COLO829 (cell line): ENCODE results near the gene TMSB15A.
"Not testable (repeated sequence)": the region's sequence is repeated elsewhere in the genome, so short reads cannot be mapped to it uniquely, and the experiment has no call there.

ENCODE experiments used
- DNase-seq: peaks from one replicate; pipeline ENCODE4 v3.0.0; 2012; ENCODE audit warnings: low spot score

Gene TMSB15A

DNA sequence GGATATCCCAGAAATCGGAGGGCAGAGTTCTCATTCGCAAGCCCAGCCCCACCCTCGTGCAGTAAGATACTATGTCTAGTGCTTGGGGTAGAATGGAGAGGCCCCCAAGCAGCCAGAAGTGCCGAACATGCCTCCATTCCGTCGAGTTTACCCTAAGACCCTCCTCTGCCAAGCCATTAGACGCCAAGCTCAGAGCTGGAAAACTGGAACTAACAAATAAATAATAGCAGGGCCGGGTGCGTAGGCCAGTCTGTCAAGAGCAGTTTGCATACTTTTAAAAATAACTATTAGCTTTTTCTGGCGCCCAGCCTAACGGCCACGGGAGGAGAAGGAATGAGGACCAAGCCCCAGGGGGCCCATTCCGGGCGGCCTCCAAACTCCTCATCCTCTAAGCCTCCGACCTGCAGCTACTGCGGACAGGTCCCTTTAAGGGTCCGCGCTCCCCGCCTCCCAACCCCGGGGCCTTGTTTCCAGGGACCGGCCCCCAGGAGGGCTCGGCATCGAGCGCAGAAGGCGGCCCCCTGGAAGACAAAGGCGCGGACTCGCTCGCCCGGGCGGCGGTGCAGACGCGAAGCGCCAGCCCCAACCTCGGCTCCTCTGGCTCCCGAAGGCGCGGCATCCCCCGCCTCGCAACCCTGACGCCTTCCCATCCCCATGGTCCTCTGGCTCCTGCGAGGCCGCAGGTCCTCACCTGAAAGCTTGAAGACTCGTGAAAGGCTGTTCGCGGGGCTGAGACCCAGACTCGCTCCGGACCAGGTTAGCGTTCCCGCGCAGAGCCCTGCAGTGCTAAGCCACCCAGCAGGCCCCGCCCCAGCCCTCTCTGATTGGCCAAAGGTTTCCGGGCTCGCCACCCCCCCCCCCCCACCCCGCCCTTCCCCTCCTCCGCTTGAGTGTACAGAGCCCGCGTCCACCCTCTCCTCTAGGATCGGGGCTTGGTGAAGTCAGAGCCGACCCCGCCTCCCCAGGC is at the start of gene TMSB15A:
Gene TMSB15A (minus strand): TSS at position 765 of the 967 bp plus-strand sequence.
- DNase-seq, result peak; percentile 60

DNA sequence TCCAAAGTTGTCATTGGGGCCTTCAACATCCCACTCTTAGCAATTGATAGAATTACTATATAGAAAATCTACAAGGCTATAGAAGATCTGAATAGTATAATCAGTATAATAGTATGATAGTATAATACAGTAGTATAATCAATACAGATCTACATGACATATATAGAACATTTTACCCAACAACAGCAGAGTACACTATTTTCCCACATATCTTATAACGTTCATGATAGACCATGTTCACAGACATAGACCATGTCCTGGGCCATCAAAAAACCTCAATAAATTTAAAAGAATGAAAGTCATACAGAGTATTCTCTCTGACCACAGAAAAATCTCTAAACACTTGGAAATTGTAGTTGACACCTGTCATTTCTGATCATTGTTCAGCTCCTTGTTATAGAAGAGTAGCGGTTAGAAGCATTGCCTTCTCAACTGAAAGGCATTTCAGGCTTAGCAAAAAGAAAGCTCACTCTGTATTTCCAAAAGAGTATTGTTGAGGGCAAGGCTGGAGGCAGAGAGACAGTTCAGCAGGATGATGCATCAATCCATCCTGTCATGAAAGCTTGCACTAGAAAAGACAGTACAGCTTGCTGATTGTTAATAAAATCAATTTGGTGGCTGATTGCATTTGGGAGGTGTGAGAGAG is 44.0 kb upstream of the TMSB15A start:
- DNase-seq, result no peak

DNA sequence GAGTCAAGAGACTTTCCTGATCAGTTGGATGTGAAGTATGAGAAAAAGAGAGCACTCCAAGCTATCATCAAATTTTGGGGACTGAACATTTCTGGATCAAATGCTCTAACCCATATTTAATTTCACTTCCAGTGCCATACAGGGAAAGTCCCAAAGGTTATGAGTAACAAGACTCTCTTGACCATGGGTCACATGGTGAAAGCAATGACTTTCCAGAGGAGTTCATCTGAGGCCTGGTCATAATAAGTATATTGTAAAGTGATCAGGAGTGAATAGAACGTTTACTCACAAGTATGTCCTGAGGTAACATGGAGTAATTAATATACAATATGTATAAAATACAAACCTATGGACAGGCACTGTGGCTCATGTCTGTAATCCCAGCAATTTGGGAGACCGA is 42.1 kb upstream of the TMSB15A start:
- no peak for DNase-seq

DNA sequence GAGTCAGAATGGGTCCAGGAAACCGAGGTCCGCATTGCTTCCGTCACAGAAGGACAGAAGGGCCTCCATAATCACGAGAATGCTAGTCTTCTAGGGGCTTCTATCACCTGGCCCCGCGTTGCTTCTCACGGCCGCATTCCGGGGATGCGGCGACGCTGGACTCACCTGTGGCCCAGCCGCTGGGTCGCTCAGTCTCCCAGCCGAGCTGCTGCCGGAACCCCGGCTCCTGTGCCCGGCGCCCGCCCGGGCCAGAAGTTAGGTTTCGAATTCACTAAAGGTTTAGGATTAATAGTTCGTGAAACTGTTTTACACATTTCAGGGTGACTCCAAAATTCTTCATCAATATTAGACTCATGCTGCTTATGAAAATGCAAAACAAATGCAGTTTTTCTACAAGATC is 31.7 kb upstream of the TMSB15A start:
- DNase-seq, result no peak

DNA sequence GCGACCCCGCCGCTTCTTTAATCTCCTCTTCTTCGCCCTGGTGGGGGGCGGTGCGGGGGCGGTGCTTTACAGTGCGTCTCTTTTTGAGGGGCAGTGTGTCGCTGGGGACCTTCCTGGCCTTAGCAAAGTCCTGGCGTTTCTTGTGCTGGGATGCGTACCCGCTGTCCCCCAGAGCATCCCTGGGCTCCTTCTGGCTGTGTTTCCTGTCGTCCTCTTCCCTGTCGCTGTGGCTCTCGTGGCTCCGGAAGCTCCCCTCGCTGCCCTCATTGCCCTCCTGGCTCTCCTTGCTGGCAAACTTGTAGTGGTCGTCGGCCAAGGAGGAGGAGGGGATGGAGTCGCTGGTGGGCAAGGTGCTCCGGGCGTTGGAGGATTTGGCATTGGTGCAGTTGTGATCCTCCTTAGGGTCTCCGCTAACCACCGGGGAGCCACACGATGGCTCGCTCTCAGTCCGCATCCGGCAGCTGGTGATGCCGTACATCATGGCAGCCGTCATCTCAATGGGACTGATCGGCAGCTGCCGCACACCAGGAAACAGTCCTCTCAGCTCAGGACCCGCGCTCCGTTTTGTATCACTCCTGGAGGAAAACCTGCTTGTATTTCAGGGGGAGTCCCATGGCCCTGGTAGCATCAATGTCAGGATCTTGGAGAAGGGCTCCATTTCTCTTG is 30.4 kb upstream of the TMSB15A start:
- no peak for DNase-seq

DNA sequence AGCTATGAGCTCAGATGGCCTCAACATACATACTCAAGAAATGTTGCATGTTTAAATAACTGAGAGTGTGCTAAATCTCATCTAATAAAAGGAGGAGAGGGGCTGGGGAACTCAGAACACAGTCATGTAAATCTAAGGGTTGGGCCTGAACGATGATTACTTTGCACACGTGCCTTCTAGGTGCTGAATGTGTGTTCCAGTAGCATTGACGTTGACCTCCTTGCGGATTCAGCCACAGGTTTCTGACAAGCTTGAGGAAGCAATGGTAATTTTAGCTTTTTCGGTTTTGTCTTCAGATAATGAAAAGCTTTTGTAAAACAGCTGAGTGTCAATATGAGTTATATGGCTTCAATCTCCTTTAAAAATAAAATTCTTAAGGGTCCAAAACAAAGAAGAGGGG is 29.6 kb upstream of the TMSB15A start:
- not testable (repeated sequence) for DNase-seq

DNA sequence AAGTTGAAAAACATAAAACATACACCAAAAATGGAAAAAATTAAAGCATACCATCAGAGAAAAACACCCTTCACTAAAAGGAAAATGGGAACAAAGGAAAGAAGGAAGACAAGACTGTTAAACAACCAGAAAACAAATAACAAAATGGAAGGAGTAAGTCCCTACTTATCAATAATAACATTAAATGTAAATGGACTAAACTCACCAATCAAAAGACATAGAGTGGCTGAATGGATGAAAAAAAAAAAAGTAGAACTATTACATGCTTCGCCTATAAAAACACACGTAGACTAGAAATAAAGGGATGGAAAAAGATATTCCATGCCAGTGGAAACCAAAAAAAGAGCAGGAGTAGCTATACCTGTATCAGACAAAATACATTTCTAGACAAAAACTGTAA is 19.4 kb upstream of the TMSB15A start:
- DNase-seq, result no peak

DNA sequence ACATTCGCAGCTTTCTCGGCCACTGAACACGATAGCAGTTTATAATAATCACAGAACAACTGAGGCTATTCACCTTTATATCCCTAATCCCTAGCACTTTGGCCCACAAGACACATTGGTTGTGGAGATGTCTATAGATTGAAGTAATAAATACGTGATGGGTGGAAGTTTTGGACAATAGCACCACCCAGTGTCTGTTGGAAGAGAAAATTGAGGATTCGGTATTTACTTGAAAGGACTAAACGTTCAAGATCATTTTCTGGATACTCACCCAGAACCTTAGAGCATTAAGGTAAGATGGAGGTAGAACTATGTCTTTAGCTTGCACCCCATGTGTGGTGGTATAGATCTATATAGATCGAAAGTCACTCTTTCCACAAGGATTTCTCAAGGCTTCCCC is 787 bp upstream of the TMSB15A start:
- peak; percentile 7 for DNase-seq

DNA sequence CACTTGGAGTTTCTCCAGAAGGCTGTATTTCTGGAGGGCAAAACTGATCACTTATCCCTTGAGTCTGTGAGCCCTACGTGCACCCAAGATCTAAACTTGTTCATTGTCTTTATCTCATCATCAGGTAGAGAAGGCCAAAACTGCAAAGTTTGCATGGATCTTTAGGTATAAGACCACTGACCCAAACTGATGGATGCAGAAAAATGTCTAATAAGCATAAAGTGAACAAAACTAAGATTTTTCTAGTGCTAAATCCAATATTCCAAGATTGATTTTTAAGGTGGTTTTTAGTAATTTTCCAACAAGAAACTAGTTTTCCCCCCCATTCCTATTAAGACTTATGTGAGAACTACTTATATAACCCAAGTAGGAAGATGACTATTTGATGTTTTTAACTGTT is 2.0 kb downstream of the TMSB15A start:
- DNase-seq, result no peak

DNA sequence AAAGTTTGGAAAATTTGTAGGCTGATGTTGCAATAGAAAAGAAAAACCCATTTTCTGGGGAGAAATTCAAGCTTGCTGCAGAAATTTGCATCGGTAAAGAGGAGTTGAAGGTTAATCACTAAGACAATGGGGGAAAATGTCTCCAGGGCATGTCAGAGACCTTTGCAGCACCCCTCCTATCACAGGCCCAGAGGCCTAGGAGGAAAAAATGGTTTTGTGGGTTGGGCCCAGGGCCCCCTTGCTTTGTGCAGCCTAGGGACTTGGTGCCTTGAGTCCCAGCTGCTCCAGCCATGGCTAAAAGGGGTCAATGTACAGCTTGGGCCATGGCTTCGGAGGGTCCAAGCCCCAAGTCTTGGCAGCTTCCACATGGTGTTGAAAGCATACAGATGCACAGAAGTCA is 17.8 kb downstream of the TMSB15A start:
- DNase-seq, result no peak

DNA sequence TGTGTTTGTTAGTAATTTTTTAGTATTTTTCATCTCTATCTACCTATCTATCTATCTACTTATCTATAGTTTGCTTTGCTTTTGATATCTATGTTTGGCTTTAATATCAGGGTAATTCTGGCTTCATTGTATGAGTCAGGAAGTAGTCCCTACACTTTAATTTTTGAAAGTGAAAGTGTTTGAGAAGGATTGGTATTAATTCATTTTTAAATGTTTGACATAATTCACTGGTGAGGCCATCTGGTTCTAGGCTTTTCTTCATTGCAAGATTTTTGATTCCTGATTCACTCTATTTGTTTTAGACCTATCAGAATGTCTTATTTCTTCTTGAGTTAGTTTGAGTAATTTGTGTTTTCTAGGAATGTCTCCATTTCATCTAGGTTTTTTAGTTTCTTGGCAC is 24.8 kb downstream of the TMSB15A start:
- DNase-seq, result no peak

DNA sequence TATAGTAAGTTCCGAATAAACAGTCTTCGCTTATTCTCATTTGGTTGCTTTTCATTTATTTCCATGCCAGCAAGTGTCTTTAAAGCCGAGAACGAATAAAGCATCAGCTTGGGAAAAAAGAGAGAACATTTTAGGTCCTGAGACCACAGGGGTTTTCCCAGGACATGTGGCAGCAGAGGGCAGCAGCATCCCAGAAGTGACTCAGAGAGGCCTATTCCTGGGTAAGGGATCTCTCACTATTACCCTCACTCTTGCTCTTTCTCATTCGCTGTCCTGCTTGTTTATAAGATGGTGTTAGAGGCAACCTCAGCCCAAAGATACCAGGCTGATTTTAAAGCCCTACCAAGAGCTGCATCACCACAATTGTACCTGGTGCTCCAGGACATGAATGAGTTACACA is 37.8 kb downstream of the TMSB15A start:
- DNase-seq, result not testable (repeated sequence)

DNA sequence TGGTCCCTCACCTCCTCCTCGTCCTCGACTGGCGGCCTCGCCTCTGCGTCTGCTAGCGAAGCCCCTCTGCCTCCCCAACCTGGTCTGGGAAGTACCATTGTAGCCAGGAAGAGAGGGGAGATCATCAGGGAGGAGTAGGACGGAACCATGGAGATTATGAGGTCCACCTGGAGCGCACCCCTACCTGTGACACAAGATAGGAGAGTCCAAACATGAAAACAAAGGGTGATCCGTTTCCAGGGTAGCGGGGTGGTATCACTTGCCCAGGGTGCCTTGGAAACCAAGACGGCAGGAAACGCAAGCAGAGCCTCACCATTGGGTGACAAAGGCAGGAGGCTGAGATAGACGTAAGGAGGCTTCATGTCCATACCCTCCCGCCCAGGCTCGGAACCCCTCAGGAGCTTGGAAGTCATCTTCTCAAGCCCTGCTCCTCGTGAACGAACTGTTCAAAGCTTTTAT is 44.7 kb downstream of the TMSB15A start, which contains the start of gene TCP11X2:
Gene TCP11X2 (minus strand): TSS at position 51 of the 459 bp plus-strand sequence.
- DNase-seq, result not testable (repeated sequence)

DNA sequence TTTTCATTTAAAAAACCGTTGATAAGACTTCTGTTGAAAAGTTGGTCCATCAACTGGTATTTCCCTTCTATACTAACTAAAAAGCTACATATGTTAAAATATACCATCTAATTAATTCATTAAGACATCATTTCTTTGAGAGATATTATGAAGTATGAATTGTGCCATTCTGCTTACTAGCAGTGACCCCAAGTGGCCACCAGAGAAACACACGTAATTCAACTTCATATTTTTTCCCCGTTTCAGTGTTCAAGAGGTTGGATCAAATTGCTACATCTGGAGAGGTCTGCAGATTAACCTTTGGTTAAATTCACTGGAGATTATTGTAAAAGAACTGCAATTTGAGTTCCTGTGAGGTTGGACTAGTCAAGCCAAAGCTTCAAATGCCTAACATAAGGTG is 46.3 kb downstream of the TMSB15A start:
- DNase-seq, result not testable (repeated sequence)
